KMS-11 (cell line): ENCODE measurements around the gene USPL1.
"Not testable (repeated sequence)": the region's sequence is repeated elsewhere in the genome, so short reads cannot be mapped to it uniquely, and the experiment has no call there.

ENCODE experiments used
- H2AFZ ChIP-seq: fragments of 200-600 bp; sonication (generic); 2 replicates; pipeline ENCODE4 v1.6.1; 2016; ENCODE audit warnings: antibody characterized with exemption, mixed run types, low read depth
- H3K27ac ChIP-seq: fragments of 200-600 bp; sonication (generic); 2 replicates; pipeline ENCODE4 v1.6.1; 2016; ENCODE audit warnings: mild to moderate bottlenecking, mixed run types
- H3K27me3 ChIP-seq: fragments of 200-600 bp; sonication (generic); 2 replicates; pipeline ENCODE4 v1.6.1; 2017; ENCODE audit warnings: mild to moderate bottlenecking, low read depth, mixed run types, moderate library complexity; ENCODE audit not compliant: insufficient read depth
- H3K36me3 ChIP-seq: fragments of 200-600 bp; sonication (generic); 2 replicates; pipeline ENCODE4 v1.6.1; 2017; ENCODE audit warnings: mild to moderate bottlenecking, mixed run types; ENCODE audit not compliant: insufficient read depth
- H3K4me1 ChIP-seq: fragments of 200-600 bp; sonication (generic); 2 replicates; pipeline ENCODE4 v1.6.1; 2016; ENCODE audit warnings: mild to moderate bottlenecking, low read depth, mixed run types; ENCODE audit not compliant: poor library complexity, severe bottlenecking
- H3K4me2 ChIP-seq: fragments of 200-600 bp; sonication (generic); 2 replicates; pipeline ENCODE4 v1.7.0; 2016; ENCODE audit warnings: mild to moderate bottlenecking, mixed run types
- H3K4me3 ChIP-seq: fragments of 200-600 bp; sonication (generic); IDR thresholded peaks from 2 replicates; pipeline ENCODE4 v1.6.1; 2017; ENCODE audit warnings: low read depth, low read length, mixed read lengths; ENCODE audit not compliant: insufficient read depth
- H3K79me2 ChIP-seq: fragments of 200-600 bp; sonication (generic); 2 replicates; pipeline ENCODE4 v1.6.1; 2016; ENCODE audit warnings: low read depth, mixed run types; ENCODE audit not compliant: insufficient read depth
- H3K9ac ChIP-seq: fragments of 200-600 bp; sonication (generic); 2 replicates; pipeline ENCODE4 v1.6.1; 2016; ENCODE audit warnings: mild to moderate bottlenecking, mixed run types
- H4K20me1 ChIP-seq: fragments of 200-600 bp; sonication (generic); 2 replicates; pipeline ENCODE4 v1.6.1; 2016; ENCODE audit warnings: mild to moderate bottlenecking, mixed run types; ENCODE audit not compliant: insufficient read depth
- TF ChIP-seq, protein P1 (sequence below): fragments of 200-600 bp; sonication (generic); conservative IDR thresholded peaks from 2 replicates; pipeline ENCODE4 v1.6.1; 2017; ENCODE audit warnings: low read depth, mild to moderate bottlenecking, antibody characterized with exemption, low read length, moderate library complexity, mixed read lengths

Gene USPL1

GRCh38 chr13:30648522-30649012 lies 30.8 kb downstream of the USPL1 start:
- peaks cover 10% of the 10 kb centered on the region; the same call in 1 of the 2 replicates for H3K79me2 ChIP-seq
- H3K27ac ChIP-seq = no peak overlapping the region
- H3K36me3 ChIP-seq = no peaks in the 10 kb centered on the region
- no peak overlapping the region for H3K9ac ChIP-seq
- peaks cover 27% of the 10 kb centered on the region for H3K4me1 ChIP-seq
- no peaks in the 10 kb centered on the region for H3K27me3 ChIP-seq
- H3K4me2 ChIP-seq = no peak overlapping the region
- no peak overlapping the region for H3K4me3 ChIP-seq
- H2AFZ ChIP-seq = no peak overlapping the region
- H4K20me1 ChIP-seq = no peaks in the 10 kb centered on the region
- TF ChIP-seq, protein P1, sequence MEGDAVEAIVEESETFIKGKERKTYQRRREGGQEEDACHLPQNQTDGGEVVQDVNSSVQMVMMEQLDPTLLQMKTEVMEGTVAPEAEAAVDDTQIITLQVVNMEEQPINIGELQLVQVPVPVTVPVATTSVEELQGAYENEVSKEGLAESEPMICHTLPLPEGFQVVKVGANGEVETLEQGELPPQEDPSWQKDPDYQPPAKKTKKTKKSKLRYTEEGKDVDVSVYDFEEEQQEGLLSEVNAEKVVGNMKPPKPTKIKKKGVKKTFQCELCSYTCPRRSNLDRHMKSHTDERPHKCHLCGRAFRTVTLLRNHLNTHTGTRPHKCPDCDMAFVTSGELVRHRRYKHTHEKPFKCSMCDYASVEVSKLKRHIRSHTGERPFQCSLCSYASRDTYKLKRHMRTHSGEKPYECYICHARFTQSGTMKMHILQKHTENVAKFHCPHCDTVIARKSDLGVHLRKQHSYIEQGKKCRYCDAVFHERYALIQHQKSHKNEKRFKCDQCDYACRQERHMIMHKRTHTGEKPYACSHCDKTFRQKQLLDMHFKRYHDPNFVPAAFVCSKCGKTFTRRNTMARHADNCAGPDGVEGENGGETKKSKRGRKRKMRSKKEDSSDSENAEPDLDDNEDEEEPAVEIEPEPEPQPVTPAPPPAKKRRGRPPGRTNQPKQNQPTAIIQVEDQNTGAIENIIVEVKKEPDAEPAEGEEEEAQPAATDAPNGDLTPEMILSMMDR = no peak

DNA sequence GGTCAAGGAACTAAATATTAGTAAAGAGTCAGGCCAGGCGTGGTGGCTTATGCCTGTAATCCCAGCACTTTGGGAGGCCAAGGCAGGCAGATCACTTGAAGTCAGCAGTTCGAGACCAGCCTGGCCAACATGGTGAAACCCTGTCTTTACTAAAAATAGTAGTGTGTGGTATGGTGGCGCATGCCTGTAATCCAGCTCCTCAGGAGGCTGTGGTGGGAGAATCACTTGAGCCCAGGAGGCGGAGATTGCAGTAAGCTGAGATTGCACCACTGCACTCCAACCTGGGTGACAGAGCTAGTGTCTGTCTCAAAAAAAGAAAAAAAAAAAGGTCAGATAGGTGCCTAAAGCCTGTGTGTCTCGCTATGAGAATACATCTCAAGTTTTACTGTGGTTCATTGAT lies 33.9 kb downstream of the USPL1 start:
- H2AFZ ChIP-seq, H4K20me1 ChIP-seq, H3K27me3 ChIP-seq, H3K36me3 ChIP-seq, H3K4me3 ChIP-seq, H3K9ac ChIP-seq: not testable (repeated sequence)
- Histone ChIP-seq H3K4me1 (peaks cover 58% of the 10 kb centered on the region), H3K4me2 (peak overlapping the region; percentile 52), H3K27ac (peak overlapping the region; percentile 38; the same call in 1 of the 2 replicates), H3K79me2 (peaks cover 10% of the 10 kb centered on the region; the same call in 1 of the 2 replicates)

GRCh38 chr13:30652746-30653386 lies 35.1 kb downstream of the USPL1 start:
- TF ChIP-seq, protein P1 = no peak
- Histone ChIP-seq H3K36me3 (no peaks in the 10 kb centered on the region), H3K4me2 (peak overlapping the region; percentile 52), H2AFZ (no peak overlapping the region), H3K27me3 (no peaks in the 10 kb centered on the region), H3K4me3 (no peak overlapping the region), H3K27ac (peak overlapping the region; percentile 38; the same call in 1 of the 2 replicates), H3K79me2 (peaks cover 10% of the 10 kb centered on the region; the same call in 1 of the 2 replicates), H3K4me1 (peaks cover 70% of the 10 kb centered on the region), H3K9ac (no peak overlapping the region), H4K20me1 (no peaks in the 10 kb centered on the region)

- no peaks in the 10 kb centered on the region for H3K36me3 ChIP-seq
- peaks cover 82% of the 10 kb centered on the region for H3K4me1 ChIP-seq
- H3K9ac ChIP-seq = no peak overlapping the region
- peak overlapping the region; percentile 40; the same call in 1 of the 2 replicates for H3K4me2 ChIP-seq
- peak overlapping the region; percentile 62; the same call in 1 of the 2 replicates for H3K27ac ChIP-seq
- no peak overlapping the region for H2AFZ ChIP-seq
- H3K4me3 ChIP-seq = no peak overlapping the region
- peaks cover 10% of the 10 kb centered on the region; the same call in 1 of the 2 replicates for H3K79me2 ChIP-seq
- no peaks in the 10 kb centered on the region for H3K27me3 ChIP-seq
- no peaks in the 10 kb centered on the region for H4K20me1 ChIP-seq
- TF ChIP-seq, protein P1 = no peak
Measured at GRCh38 chr13:30654430-30654829, 36.7 kb downstream of the USPL1 start.

DNA sequence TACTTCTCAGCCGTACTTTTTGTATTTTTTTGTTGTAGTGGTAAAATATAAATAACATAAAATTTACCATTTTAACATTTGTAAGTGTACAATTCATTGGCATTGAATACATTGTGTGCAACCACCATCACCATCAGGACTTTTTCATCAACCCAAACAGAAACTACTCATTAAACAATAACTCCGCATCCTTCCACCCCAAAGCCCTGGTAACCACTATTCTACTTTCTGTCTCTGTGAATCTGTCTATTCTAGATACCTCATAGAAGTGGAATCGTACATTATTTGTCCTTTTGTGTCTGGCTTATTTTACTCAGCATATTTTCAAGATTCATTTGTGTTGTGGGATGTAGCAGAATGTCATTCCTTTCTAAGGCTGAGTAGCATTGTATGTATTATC lies 38.5 kb downstream of the USPL1 start:
- Histone ChIP-seq H3K27me3 (no peaks in the 10 kb centered on the region), H3K27ac (no peak overlapping the region; the same call in 1 of the 2 replicates), H3K4me1 (peaks cover 79% of the 10 kb centered on the region), H2AFZ (no peak overlapping the region), H3K79me2 (peaks cover 10% of the 10 kb centered on the region; the same call in 1 of the 2 replicates), H3K9ac (no peak overlapping the region), H3K4me3 (no peak overlapping the region), H3K36me3 (no peaks in the 10 kb centered on the region), H3K4me2 (peak overlapping the region; percentile 38), H4K20me1 (no peaks in the 10 kb centered on the region)
- TF ChIP-seq, protein P1 = no peak
